Ishikawa (cell line): ENCODE results near the gene ELOB.

Experiments used
- CEBPB ChIP-seq: IDR thresholded peaks from 2 replicates; pipeline ENCODE4 v1.6.1; 2012
- CREB1 ChIP-seq: IDR thresholded peaks from 2 replicates; pipeline ENCODE4 v1.6.1; 2012; ENCODE audit warnings: low read depth
- EGR1 ChIP-seq: IDR thresholded peaks from 2 replicates; pipeline ENCODE4 v1.6.1; 2012
- EP300 ChIP-seq: IDR thresholded peaks from 2 replicates; pipeline ENCODE4 v1.6.1; 2012; ENCODE audit warnings: borderline replicate concordance
- FOXM1 ChIP-seq: IDR thresholded peaks from 2 replicates; pipeline ENCODE4 v1.6.1; 2012; ENCODE audit warnings: low read depth, borderline replicate concordance
- NFIC ChIP-seq: IDR thresholded peaks from 2 replicates; pipeline ENCODE4 v1.6.1; 2012
- RAD21 ChIP-seq: IDR thresholded peaks from 2 replicates; pipeline ENCODE4 v1.6.1; 2012; ENCODE audit warnings: low read depth
- REST ChIP-seq: IDR thresholded peaks from 2 replicates; pipeline ENCODE4 v1.6.1; 2012; ENCODE audit warnings: low read depth, mild to moderate bottlenecking
- TAF1 ChIP-seq: IDR thresholded peaks from 2 replicates; pipeline ENCODE4 v1.6.1; 2012; ENCODE audit warnings: low read depth, mild to moderate bottlenecking
- TCF12 ChIP-seq: IDR thresholded peaks from 2 replicates; pipeline ENCODE4 v1.6.1; 2012; ENCODE audit warnings: low read depth
- TEAD4 ChIP-seq: IDR thresholded peaks from 2 replicates; pipeline ENCODE4 v1.6.1; 2012
- USF1 ChIP-seq: IDR thresholded peaks from 2 replicates; pipeline ENCODE4 v1.6.1; 2012
- YY1 ChIP-seq: IDR thresholded peaks from 2 replicates; pipeline ENCODE4 v1.6.1; 2012; ENCODE audit warnings: low read depth
- ZBTB7A ChIP-seq: IDR thresholded peaks from 2 replicates; pipeline ENCODE4 v1.6.1; 2012; ENCODE audit warnings: low read depth
- TF ChIP-seq, protein P1 (sequence below): IDR thresholded peaks from 2 replicates; pipeline ENCODE4 v1.6.1; 2012

The ELOB gene

DNA sequence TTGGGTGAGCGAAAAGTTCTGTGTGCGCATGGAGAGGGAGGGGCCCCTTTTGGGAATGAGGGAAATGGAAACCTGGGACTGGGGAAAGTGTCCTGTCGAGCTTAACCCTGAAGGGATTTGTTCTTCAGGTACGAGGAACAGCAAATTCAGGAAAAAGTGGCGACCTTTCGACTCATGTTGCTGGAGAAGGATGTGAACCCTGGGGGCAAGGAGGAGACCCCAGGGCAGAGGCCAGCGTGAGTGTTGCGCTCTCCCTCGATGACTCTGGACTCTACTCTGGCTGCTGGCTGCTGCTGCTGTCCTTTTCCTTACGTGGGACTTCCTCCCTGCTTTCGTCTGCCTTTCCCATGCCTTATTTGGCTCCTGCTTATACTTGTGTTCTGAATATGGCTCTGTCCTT is 19.7 kb downstream of the ELOB start:
- TF ChIP-seq CREB1 (no peak), TEAD4 (no peak)

DNA sequence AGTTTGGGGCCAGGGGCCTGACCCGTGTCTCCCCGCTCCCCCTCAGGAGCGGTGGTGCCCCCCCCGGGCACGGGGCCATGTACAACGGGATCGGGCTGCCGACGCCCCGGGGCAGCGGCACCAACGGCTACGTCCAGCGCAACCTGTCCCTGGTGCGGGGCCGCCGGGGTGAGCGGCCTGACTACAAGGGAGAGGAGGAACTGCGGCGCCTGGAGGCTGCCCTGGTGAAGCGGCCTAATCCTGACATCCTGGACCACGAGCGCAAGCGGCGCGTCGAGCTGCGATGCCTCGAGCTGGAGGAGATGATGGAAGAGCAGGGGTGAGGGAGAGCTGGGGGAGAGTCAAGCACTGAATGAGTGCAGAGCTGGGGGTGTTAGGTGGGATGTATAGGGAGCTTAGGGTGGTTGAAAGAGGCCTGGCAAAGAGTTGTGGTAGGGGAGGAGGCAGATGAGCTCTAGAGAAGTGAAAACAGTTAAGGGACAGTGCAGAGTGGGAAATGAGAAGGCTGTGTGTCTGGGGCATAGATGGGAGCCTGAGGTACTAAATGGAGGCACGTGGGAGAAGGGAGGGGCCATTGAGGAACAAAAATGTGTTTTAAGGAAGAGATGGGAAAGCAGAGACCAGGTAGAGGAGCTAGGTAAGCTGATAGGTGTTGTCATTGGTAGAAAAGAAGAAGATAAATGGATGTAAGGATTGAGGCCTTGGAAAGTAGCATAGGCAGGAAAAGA is 20.6 kb downstream of the ELOB start:
- TF ChIP-seq CEBPB = no peak
- TF ChIP-seq TAF1 = no peak
- no peak for TF ChIP-seq ZBTB7A

- TF ChIP-seq TAF1 (no peak), ZBTB7A (no peak), USF1 (no peak), FOXM1 (no peak), NFIC (no peak)
- TF ChIP-seq, protein P1, sequence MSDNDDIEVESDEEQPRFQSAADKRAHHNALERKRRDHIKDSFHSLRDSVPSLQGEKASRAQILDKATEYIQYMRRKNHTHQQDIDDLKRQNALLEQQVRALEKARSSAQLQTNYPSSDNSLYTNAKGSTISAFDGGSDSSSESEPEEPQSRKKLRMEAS = no peak
Observed at GRCh38 chr16:2755158-2755557, 21.9 kb downstream of the ELOB start.

DNA sequence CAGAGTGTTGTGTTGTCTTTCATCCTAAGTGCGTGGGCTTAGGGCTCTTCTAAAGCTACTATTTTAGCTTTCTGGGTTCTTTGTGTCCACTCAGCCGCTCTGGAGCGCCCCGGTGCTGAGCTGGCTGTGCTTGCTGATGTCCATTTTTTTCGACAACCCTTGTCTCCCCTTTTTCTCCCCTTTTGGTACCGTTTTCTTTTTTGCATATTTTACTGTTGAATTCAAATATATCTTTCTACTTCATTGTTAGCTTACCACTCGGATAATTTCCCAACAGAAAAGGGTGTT is 23.4 kb downstream of the ELOB start:
- TF ChIP-seq TEAD4 (no peak), RAD21 (no peak), YY1 (no peak), FOXM1 (no peak), CEBPB (no peak), TAF1 (no peak), NFIC (no peak), USF1 (no peak), REST (no peak), ZBTB7A (no peak), TCF12 (no peak)
- TF ChIP-seq, protein P1 = no peak

DNA sequence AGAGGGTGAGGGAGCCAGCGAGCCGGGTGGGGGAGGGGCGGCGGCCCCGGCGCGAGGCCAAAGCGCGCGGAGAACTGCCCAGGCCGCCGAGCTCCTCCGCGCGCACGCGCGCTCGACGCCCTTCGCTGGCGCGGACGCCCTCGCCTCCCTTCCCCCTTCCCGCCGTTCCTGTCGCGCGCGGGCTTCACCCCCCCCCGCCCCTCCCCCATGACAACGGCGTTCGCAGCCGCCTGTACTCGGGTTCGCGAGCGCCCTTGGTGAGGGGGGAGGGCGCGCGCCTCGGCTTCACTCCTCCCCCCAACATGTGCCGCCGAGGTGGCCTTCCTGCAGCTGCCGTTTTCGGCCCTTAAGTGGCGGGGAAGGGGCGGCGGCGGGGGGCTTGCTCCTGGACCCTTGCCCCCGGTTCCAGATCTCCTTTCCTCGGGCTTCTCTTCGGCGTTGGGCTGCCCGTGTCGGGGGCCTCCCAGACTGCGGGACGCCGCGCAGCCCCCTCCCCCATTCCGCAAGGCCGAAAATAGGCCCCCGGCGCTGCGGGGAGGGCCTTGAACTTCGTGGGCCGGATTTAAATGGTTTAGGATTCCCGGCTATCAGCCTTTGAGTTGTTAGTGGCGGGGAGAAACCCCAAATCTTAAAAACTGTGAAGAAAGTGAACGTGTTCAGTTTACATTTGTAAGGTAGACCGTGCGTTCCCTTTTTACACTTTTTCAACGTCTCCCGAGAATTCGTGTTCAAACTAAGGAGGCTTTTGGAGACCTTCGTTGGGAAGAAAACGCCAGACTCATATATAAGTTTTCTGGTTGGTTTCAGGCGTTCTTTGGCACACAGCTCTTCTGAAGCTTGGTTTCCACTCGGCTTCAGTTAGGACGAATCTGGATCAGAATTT is 24.0 kb downstream of the ELOB start:
- TF ChIP-seq ZBTB7A (peak; percentile 80; the same call in 1 of the 2 replicates), USF1 (no peak), EGR1 (no peak), EP300 (no peak), TCF12 (0 out of 2 replicates have a peak, but pooled peaks have one; percentile 13), REST (no peak), TEAD4 (no peak), YY1 (no peak)
- TF ChIP-seq, protein P1 = peak; percentile 83
